NT2/D1 (cell line): Measurements from ENCODE around the gene GNA12.

Experiments
- SUZ12 ChIP-seq: IDR thresholded peaks from 2 replicates; pipeline ENCODE4 v1.6.1; 2011; ENCODE audit not compliant: insufficient read length, insufficient read depth; ENCODE audit errors: extremely low read depth
- ZNF274 ChIP-seq: IDR thresholded peaks from 2 replicates; pipeline ENCODE4 v1.6.1; 2011; ENCODE audit warnings: mild to moderate bottlenecking, low read depth, low read length

DNA sequence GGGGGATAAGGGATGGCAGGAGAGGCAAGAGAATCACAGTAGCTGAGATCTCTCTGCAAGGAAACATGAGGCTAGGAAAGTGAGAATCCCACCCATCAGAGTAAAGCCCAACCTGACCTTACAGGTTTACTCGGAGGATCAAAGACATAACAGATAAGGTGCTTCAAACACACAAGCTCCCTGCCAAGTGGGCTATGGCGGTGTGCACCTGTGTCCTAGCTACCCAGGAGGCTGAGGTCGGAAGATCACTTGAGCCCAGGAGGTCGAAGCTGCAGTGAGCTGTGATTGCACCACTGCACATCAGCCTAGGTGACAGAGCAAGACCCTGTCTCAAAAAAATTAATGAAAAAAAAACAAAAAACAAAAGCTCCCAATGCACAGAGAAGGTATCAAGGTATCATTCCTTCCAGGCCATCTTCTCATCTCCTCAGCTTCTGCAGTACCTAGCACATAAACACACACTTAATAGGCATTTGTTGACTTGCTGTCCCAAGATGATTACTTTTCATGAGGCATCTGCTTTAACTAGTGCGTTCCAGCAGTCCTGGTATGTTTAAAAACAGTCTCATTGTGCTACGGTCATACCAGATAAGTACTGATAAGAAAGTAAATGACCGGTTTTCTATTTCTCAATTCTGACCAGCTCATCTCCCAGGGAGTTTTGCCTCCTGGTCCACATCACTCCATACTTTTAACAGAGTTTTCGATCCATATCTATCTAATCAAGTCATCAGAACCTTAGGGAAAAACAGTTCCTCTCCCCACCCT lies 13.3 kb downstream of the GNA12 start:
- TF ChIP-seq SUZ12, result no peak
- TF ChIP-seq ZNF274, result no peak
